Measurements from ENCODE around the gene PHF20. TPM values are rescaled to one million over a fixed set of nuclear protein-coding genes. Genes with fewer than 3 reads are reported as not detected.
"Not testable (repeated sequence)": the region's sequence is repeated elsewhere in the genome, so short reads cannot be mapped to it uniquely, and the experiment has no call there.

The PHF20 gene
- total and polyA plus RNA-seq, 2 donors from 2014 or later: 12.3 to 48.4 TPM

- H3K4me1 ChIP-seq (ENCODE audit: control insufficient read depth in 2 of 3, insufficient read depth in 2 of 3, low read depth in 1 of 3, low read length in 3 of 3): no peaks in the 10 kb centered on the region
- H3K9ac ChIP-seq (ENCODE audit: low read length in 3 of 3): no peak overlapping the region
- no peak overlapping the region for H3K27ac ChIP-seq (ENCODE audit: low read depth in 2 of 2, low read length in 2 of 2)
- no peaks in the 10 kb centered on the region for H3K9me3 ChIP-seq (ENCODE audit: control insufficient read depth in 2 of 3, insufficient read depth in 1 of 3, low read length in 3 of 3)
- intact Hi-C loops (cut with DNase I): loop anchor here (5.0 kb wide), 1 partner anchor 144 kb away; no protein-coding TSS in a partner anchor
- FAIRE-seq: no peak
- H3K27me3 ChIP-seq (ENCODE audit: control insufficient read depth, insufficient read depth, low read length): no peaks in the 10 kb centered on the region
- TF ChIP-seq CTCF (IDR thresholded peaks at IDR 0.05; ENCODE audit: borderline replicate concordance, extremely low read depth, insufficient read depth): peak; percentile 89
- H3K4me3 ChIP-seq (ENCODE audit: low read length in 3 of 3): no peak overlapping the region
- H3K36me3 ChIP-seq (ENCODE audit: control insufficient read depth in 2 of 3, insufficient read depth in 3 of 3, low read length in 3 of 3): no peaks in the 10 kb centered on the region
- DNase-seq: peak in 4 of 5 donors; percentile 51 to 88 (median 64)
Measured at GRCh38 chr20:35992713-35993335, 221.0 kb downstream of the PHF20 start.

DNA sequence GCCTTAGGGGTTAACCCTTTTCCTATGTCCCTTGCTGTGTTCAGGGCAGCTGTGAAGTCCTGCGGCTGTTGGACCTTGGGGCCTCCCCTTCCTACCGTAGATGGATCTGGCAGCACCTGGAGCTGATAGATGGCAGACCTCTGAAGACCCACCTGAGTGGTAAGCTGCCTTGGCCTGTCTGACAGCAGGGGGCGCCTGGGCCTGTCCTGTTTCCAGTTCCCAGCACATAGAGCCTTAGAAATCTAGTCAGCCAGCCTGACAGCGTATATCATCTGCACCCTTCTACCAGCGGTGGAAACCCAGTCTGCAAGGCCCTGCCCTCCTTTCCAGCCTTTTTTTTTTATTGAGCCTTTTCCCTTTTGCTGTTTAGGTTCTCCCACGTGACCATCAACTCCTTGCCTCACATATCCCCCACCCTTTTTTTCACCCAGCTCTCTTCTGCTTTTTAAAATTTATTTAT lies 223.2 kb downstream of the PHF20 start:
- Histone ChIP-seq H3K9me3 (ENCODE audit: control insufficient read depth in 2 of 3, insufficient read depth in 1 of 3, low read length in 3 of 3) (no peaks in the 10 kb centered on the region), H3K9ac (ENCODE audit: low read length in 3 of 3) (no peak overlapping the region), H3K36me3 (ENCODE audit: control insufficient read depth in 2 of 3, insufficient read depth in 3 of 3, low read length in 3 of 3) (no peaks in the 10 kb centered on the region), H3K4me1 (ENCODE audit: control insufficient read depth in 2 of 3, insufficient read depth in 2 of 3, low read depth in 1 of 3, low read length in 3 of 3) (no peaks in the 10 kb centered on the region), H3K27me3 (ENCODE audit: control insufficient read depth, insufficient read depth, low read length) (no peaks in the 10 kb centered on the region), H3K27ac (ENCODE audit: low read depth in 2 of 2, low read length in 2 of 2) (no peak overlapping the region), H3K4me3 (ENCODE audit: low read length in 3 of 3) (no peak overlapping the region)
- intact Hi-C loops (cut with DNase I): loop anchor here (5.0 kb wide), 1 partner anchor 142 kb away; no protein-coding TSS in a partner anchor
- TF ChIP-seq CTCF (IDR thresholded peaks at IDR 0.05; ENCODE audit: borderline replicate concordance, extremely low read depth, insufficient read depth): peak; percentile 86
- FAIRE-seq (no peak), DNase-seq (peak; percentile 89 to 92 (median 91))

DNA sequence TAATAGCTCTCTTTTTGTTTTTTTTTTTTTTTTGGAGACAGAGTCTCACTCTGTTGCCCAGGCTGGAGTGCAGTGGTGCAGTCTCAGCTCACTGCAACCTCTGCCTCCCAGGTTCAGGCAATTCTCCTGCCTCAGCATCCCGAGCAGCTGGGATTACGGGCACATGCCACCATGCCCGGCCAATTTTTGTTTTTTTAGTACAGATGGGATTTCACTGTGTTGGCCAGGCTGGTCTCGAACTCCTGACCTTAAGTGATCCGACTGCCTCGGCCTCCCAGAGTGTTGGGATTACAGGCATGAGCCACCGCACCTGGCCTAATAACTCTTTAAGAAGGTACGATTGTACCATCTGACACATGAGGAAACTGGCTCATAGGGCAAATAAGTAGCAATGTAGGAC lies 224.7 kb downstream of the PHF20 start:
- H3K4me3 ChIP-seq (ENCODE audit: low read length in 3 of 3); H3K9me3 ChIP-seq (ENCODE audit: control insufficient read depth in 2 of 3, insufficient read depth in 1 of 3, low read length in 3 of 3); DNase-seq; intact Hi-C loops (cut with DNase I); FAIRE-seq; H3K27me3 ChIP-seq (ENCODE audit: control insufficient read depth, insufficient read depth, low read length); H3K27ac ChIP-seq (ENCODE audit: low read depth in 2 of 2, low read length in 2 of 2); H3K9ac ChIP-seq (ENCODE audit: low read length in 3 of 3); H3K4me1 ChIP-seq (ENCODE audit: control insufficient read depth in 2 of 3, insufficient read depth in 2 of 3, low read depth in 1 of 3, low read length in 3 of 3); H3K36me3 ChIP-seq (ENCODE audit: control insufficient read depth in 2 of 3, insufficient read depth in 3 of 3, low read length in 3 of 3): not testable (repeated sequence)

Other genes with a start within 250 kb of the PHF20 start
- gene C20orf173, start 242.4 kb upstream of the PHF20 start, total RNA-seq: not detected
- not detected for gene C20orf173, start 242.4 kb upstream of the PHF20 start, polyA plus RNA-seq (ENCODE audit: insufficient read depth, low read depth, low replicate concordance)
- gene ERGIC3, start 229.9 kb upstream of the PHF20 start, total RNA-seq: 230 TPM
- gene ERGIC3, start 229.9 kb upstream of the PHF20 start, polyA plus RNA-seq (ENCODE audit: insufficient read depth, low read depth, low replicate concordance): 371 TPM
- gene SPAG4, start 156.2 kb upstream of the PHF20 start, total RNA-seq: 16.0 TPM
- gene SPAG4, start 156.2 kb upstream of the PHF20 start, polyA plus RNA-seq (ENCODE audit: insufficient read depth, low read depth, low replicate concordance): 13.1 TPM
- gene CPNE1, start 107.1 kb upstream of the PHF20 start, total RNA-seq: 145 TPM
- gene CPNE1, start 107.1 kb upstream of the PHF20 start, polyA plus RNA-seq (ENCODE audit: insufficient read depth, low read depth, low replicate concordance): 128 TPM
- 101 TPM for gene RBM12, start 107.1 kb upstream of the PHF20 start, total RNA-seq
- gene RBM12, start 107.1 kb upstream of the PHF20 start, polyA plus RNA-seq (ENCODE audit: insufficient read depth, low read depth, low replicate concordance): 11.1 TPM
- 31.5 TPM for gene NFS1, start 72.7 kb upstream of the PHF20 start, total RNA-seq
- 71.2 TPM for gene NFS1, start 72.7 kb upstream of the PHF20 start, polyA plus RNA-seq (ENCODE audit: insufficient read depth, low read depth, low replicate concordance)
- 141 TPM for gene ROMO1, start 72.6 kb upstream of the PHF20 start, total RNA-seq
- 408 TPM for gene ROMO1, start 72.6 kb upstream of the PHF20 start, polyA plus RNA-seq (ENCODE audit: insufficient read depth, low read depth, low replicate concordance)
- 304 TPM for gene RBM39, start 29.8 kb upstream of the PHF20 start, total RNA-seq
- gene RBM39, start 29.8 kb upstream of the PHF20 start, polyA plus RNA-seq (ENCODE audit: insufficient read depth, low read depth, low replicate concordance): 148 TPM
- 74.7 TPM for gene SCAND1, start 182.5 kb downstream of the PHF20 start, total RNA-seq
- 184 TPM for gene SCAND1, start 182.5 kb downstream of the PHF20 start, polyA plus RNA-seq (ENCODE audit: insufficient read depth, low read depth, low replicate concordance)
- 7.4 TPM for gene CNBD2, start 196.6 kb downstream of the PHF20 start, total RNA-seq
- 11.4 TPM for gene CNBD2, start 196.6 kb downstream of the PHF20 start, polyA plus RNA-seq (ENCODE audit: insufficient read depth, low read depth, low replicate concordance)